Ishikawa (cell line): ENCODE results near the gene LIMA1.

Experiments used
- CEBPB ChIP-seq: IDR thresholded peaks from 2 replicates; pipeline ENCODE4 v1.6.1; 2012
- CREB1 ChIP-seq: IDR thresholded peaks from 2 replicates; pipeline ENCODE4 v1.6.1; 2012; ENCODE audit warnings: low read depth
- EGR1 ChIP-seq: IDR thresholded peaks from 2 replicates; pipeline ENCODE4 v1.6.1; 2012
- FOXM1 ChIP-seq: IDR thresholded peaks from 2 replicates; pipeline ENCODE4 v1.6.1; 2012; ENCODE audit warnings: low read depth, borderline replicate concordance
- NFIC ChIP-seq: IDR thresholded peaks from 2 replicates; pipeline ENCODE4 v1.6.1; 2012
- RAD21 ChIP-seq: IDR thresholded peaks from 2 replicates; pipeline ENCODE4 v1.6.1; 2012; ENCODE audit warnings: low read depth
- TAF1 ChIP-seq: IDR thresholded peaks from 2 replicates; pipeline ENCODE4 v1.6.1; 2012; ENCODE audit warnings: low read depth, mild to moderate bottlenecking
- TCF12 ChIP-seq: IDR thresholded peaks from 2 replicates; pipeline ENCODE4 v1.6.1; 2012; ENCODE audit warnings: low read depth
- TEAD4 ChIP-seq: IDR thresholded peaks from 2 replicates; pipeline ENCODE4 v1.6.1; 2012
- YY1 ChIP-seq: IDR thresholded peaks from 2 replicates; pipeline ENCODE4 v1.6.1; 2012; ENCODE audit warnings: low read depth
- ZBTB7A ChIP-seq: IDR thresholded peaks from 2 replicates; pipeline ENCODE4 v1.6.1; 2012; ENCODE audit warnings: low read depth
- TF ChIP-seq, protein P1 (sequence below): IDR thresholded peaks from 2 replicates; pipeline ENCODE4 v1.6.1; 2012
- TF ChIP-seq, protein P2 (sequence below): IDR thresholded peaks from 2 replicates; pipeline ENCODE4 v1.6.1; 2012; ENCODE audit warnings: low read depth, mild to moderate bottlenecking
- TF ChIP-seq, protein P3 (sequence below): IDR thresholded peaks from 2 replicates; pipeline ENCODE4 v1.6.1; 2012

The LIMA1 gene

DNA sequence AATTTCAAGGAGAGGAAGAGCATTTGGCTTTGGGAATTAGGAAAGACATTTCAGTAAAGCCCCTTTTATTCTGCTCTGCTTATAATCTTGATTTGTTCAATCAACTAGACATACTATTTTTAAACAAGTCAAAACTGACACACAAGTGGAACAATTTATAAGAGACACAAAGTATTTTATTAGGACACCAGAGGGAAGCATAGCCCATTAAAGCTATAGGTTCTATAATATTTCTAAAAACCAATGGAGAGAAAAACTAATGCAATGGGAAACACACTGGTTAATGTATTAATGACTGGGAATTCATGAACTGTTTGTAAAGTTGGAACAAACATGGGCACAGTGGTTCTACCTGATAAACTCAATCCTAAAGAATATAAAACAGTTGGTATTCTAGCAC, 100.9 kb downstream of the LIMA1 start:
- TF ChIP-seq TEAD4 (no peak), RAD21 (peak; percentile 31)

DNA sequence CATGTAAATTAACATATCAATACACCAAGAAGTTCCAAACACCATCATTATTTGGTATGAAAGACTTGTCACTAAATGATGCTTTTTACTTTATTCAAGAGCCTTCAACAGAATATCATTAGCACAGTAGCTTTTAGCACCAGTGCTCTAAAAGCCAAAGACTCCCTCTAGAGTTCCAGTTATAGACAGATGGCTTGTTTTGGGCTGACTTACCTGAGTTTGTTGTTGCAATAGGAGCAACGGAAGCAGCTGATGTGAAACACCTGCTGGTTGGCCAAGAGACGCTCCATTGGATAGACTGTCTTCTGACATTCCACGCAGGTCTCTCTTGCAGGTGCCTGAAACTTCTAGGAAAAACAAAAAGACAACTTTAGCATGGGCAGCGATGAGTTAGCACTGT, 101.6 kb downstream of the LIMA1 start:
- TF ChIP-seq ZBTB7A: no peak

DNA sequence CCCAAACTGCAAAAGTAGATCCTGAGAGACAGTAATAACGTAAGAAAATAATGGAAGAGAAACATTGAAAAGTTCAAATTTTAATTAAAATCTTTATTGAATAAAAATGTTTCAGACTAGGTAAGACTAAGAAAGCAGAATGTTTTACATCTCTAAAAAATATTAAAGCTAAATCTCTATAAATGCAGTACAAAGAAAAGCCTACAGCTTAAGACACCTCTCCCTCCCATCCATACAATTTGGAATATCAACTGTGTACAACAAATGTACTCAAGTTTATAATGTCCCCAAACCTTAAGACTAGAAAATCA, 107.6 kb downstream of the LIMA1 start:
- TF ChIP-seq EGR1 (no peak), TEAD4 (no peak), ZBTB7A (no peak), NFIC (no peak), CEBPB (no peak), YY1 (no peak), TAF1 (no peak), FOXM1 (no peak), RAD21 (no peak)
- TF ChIP-seq, protein P1, sequence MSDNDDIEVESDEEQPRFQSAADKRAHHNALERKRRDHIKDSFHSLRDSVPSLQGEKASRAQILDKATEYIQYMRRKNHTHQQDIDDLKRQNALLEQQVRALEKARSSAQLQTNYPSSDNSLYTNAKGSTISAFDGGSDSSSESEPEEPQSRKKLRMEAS: no peak
- TF ChIP-seq, protein P2, sequence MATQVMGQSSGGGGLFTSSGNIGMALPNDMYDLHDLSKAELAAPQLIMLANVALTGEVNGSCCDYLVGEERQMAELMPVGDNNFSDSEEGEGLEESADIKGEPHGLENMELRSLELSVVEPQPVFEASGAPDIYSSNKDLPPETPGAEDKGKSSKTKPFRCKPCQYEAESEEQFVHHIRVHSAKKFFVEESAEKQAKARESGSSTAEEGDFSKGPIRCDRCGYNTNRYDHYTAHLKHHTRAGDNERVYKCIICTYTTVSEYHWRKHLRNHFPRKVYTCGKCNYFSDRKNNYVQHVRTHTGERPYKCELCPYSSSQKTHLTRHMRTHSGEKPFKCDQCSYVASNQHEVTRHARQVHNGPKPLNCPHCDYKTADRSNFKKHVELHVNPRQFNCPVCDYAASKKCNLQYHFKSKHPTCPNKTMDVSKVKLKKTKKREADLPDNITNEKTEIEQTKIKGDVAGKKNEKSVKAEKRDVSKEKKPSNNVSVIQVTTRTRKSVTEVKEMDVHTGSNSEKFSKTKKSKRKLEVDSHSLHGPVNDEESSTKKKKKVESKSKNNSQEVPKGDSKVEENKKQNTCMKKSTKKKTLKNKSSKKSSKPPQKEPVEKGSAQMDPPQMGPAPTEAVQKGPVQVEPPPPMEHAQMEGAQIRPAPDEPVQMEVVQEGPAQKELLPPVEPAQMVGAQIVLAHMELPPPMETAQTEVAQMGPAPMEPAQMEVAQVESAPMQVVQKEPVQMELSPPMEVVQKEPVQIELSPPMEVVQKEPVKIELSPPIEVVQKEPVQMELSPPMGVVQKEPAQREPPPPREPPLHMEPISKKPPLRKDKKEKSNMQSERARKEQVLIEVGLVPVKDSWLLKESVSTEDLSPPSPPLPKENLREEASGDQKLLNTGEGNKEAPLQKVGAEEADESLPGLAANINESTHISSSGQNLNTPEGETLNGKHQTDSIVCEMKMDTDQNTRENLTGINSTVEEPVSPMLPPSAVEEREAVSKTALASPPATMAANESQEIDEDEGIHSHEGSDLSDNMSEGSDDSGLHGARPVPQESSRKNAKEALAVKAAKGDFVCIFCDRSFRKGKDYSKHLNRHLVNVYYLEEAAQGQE: no peak

DNA sequence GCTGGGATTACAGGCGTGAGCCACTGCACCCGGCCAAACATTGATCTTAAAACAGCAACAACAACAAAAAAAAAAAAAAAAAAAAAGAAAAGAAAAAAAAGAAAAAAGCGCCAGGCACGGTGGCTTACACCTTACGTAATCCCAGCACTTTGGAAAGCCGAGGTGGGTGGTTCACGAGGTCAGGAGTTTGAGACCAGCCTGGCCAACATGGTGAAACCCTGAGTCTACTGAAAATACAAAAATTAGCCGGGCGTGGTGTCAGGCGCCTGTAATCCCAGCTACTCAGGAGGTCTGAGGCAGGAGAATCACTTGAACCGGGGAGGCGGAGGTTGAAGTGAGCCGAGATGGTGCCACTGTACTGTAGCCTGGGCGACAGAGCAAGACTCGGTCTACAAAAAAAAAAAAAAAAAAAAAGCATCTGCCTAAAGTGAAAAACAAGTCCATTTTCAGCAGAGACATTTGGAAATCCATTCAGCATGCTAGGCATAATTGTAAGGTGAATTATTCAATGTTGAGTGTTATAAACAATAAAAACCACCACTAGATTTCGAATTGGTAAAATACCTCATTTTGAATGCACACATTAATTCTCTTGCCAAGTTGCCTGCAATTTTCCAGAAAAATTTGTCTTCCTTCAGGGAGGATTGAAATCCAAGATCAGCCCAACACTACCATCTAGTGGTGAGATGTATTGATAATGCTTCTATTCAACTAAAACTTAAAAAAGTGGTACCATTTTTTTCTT, 108.2 kb downstream of the LIMA1 start:
- TF ChIP-seq CREB1 (no peak), ZBTB7A (no peak), TCF12 (no peak), CEBPB (no peak), RAD21 (peak; percentile 85), TEAD4 (no peak), FOXM1 (no peak)
- TF ChIP-seq, protein P3, sequence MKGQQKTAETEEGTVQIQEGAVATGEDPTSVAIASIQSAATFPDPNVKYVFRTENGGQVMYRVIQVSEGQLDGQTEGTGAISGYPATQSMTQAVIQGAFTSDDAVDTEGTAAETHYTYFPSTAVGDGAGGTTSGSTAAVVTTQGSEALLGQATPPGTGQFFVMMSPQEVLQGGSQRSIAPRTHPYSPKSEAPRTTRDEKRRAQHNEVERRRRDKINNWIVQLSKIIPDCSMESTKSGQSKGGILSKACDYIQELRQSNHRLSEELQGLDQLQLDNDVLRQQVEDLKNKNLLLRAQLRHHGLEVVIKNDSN: no peak

DNA sequence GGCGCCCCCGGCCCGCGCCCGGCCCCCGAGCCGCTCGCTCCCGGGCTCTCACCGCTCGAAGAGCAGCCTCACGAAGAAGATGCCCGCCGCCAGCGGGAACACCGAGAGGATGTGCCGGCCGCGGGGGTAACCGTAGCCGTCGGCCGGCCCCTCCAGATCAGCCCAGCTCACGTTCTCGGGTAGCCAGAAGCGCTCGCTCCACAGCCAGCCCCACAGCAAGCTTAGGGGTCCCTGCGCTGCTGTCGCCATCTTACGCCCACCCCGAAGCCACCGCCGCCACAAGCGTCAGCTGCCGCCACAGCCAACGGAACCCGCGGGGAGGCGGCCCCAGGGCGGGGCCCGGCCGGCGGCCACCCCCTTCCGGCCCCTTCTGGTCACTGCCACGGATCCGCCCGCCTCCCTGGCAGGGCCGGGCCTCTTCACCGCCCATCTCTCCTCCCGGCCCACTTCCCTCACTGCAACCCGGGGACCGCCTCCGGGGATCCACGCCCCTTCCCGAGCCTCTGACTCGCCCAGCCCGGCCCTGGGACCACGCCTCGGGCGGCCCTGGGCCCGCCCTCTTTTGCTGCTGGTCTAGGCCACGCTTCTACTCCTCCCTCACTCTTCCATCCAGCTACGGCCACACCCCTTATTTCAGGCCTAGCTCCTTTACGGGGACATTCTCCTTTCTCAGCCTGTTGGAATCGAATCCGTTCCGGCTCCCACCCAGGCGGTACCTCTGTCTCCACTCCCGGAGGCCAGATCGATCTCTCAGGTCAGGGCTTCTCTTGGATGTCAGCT, 116.1 kb downstream of the LIMA1 start, which contains the start of gene CERS5:
TSS of gene CERS5 (minus strand) at position 321 of the 780 bp plus-strand sequence. CDS start at position 249, 72 bp downstream.
- TF ChIP-seq TEAD4: no peak
- no peak for TF ChIP-seq RAD21
- TF ChIP-seq YY1: peak; percentile 89
- peak; percentile 97 for TF ChIP-seq ZBTB7A
- peak; percentile 79 for TF ChIP-seq TAF1
- TF ChIP-seq, protein P1: no peak; the same call in none of the 2 replicates
- peak; percentile 14; the same call in 1 of the 2 replicates for TF ChIP-seq FOXM1
- TF ChIP-seq EGR1: no peak
- TF ChIP-seq CREB1: no peak; the same call in 1 of the 2 replicates
- TF ChIP-seq, protein P3: peak; percentile 37

DNA sequence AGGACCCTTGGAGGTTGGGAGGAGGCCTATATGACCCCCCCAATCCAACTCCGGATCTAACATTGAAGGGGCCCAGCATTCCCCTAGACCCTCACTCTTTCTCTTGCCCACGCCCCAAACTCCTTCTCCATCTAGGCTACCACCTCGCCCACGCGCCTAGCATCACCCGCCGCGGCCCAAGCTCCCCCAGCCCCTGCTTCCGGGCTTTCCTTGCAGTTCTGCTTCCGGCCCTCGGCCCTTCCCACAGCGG, 116.6 kb downstream of the LIMA1 start:
- TF ChIP-seq, protein P3: no peak
- TF ChIP-seq ZBTB7A (no peak), EGR1 (peak; percentile 85)

DNA sequence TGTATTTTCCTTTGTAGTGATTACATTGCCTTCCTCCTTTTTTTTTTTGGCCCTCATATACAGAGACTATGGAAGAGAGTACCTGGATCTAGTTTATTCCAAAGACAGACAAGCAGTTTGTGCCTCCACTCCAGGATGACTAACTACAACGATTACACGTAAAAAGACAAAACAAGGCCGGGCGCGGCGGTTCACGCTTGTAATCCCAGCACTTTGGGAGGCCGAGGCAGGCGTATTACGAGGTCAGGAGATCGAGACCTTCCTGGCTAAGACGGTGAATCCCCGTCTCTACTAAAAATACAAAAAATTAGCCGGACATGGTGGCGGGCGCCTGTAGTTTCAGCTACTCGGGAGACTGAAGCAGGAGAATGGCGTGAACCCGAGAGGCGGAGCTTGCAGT, 118.4 kb downstream of the LIMA1 start:
- TF ChIP-seq NFIC: no peak
- no peak for TF ChIP-seq EGR1
- TF ChIP-seq, protein P2: no peak
